GM12878 (cell line): Measurements from ENCODE around the gene MEGF11. TPM values are rescaled to one million over a fixed set of nuclear protein-coding genes. Genes with fewer than 3 reads are reported as not detected.

Experiments
- ATAC-seq: fragments of 200-7000 bp; cut with Tn5 transposase; 3 replicates; pipeline ENCODE4 v1.9.1; 2020; ENCODE audit warnings: mild to moderate bottlenecking, moderate library complexity
- BruUV-seq: library from RNA; stranded (reverse); fragments of 400-500 nt; replicated peaks from 2 replicates; lab custom pipeline; 2021; lab: Mats Ljungman, UMichigan
- CTCF ChIA-PET: fragments of 300-600 bp; sonication (Branson Sonifier 250); formaldehyde crosslinking; extraction: SDS; loops from one replicate; lab custom pipeline; 2021; ENCODE audit warnings: inconsistent platforms; lab: Yijun Ruan, JAX
- POLR2A ChIA-PET: fragments of 350-600 bp; formaldehyde crosslinking; extraction: SDS; loops from one replicate; lab custom pipeline; 2021; ENCODE audit warnings: inconsistent platforms; lab: Charles Lee
- RAD21 ChIA-PET: fragments of 300-600 bp; sonication (Branson Sonifier 250); formaldehyde crosslinking; loops from one replicate; lab custom pipeline; 2023; ENCODE audit warnings: antibody characterized with exemption; ENCODE audit not compliant: unreplicated experiment; lab: Charles Lee
- SMC1A ChIA-PET: fragments of 300-600 bp; sonication (Branson Sonifier 250); formaldehyde crosslinking; loops from one replicate; lab custom pipeline; 2023; ENCODE audit not compliant: unreplicated experiment, uncharacterized antibody; lab: Charles Lee
- DNase-seq: peaks from one replicate; pipeline ENCODE4 v3.0.0-alpha.2; 2011; ENCODE audit warnings: low read depth, low spot score
- FAIRE-seq: peaks from 3 replicates; lab custom pipeline; 2011; peaks lifted over from hg19 to GRCh38; lab: Jason Lieb, UNC
- H2AFZ ChIP-seq: 2 replicates; pipeline ENCODE4 v1.6.0; 2011; ENCODE audit warnings: low read depth, low read length, control low read depth; ENCODE audit not compliant: control insufficient read depth
- H3K27ac ChIP-seq: 2 replicates; pipeline ENCODE4 v1.5.1; 2011; ENCODE audit warnings: control low read depth; ENCODE audit not compliant: control insufficient read depth, insufficient read depth
- H3K27me3 ChIP-seq, 2 experiments: replicated peaks in 1 of 2; 2 replicates each; pipeline versions ENCODE4 v1.6.0 to v1.6.1; 2011; ENCODE audit warnings: low read length in 1 of 2; ENCODE audit not compliant: control insufficient read depth in 2 of 2, insufficient read depth in 2 of 2
- H3K36me3 ChIP-seq, 2 experiments: 2 replicates each; pipeline ENCODE4 v1.5.1; 2011; ENCODE audit warnings: low read length in 1 of 2; ENCODE audit not compliant: control insufficient read depth in 2 of 2, insufficient read depth in 2 of 2
- H3K4me1 ChIP-seq: 2 replicates; pipeline ENCODE4 v1.6.1; 2011; ENCODE audit warnings: mild to moderate bottlenecking, low read length, moderate library complexity, mixed read lengths; ENCODE audit not compliant: control insufficient read depth, insufficient read depth
- H3K4me2 ChIP-seq: 2 replicates; pipeline ENCODE4 v1.6.0; 2011; ENCODE audit warnings: control low read depth; ENCODE audit not compliant: control insufficient read depth, insufficient read depth
- H3K4me3 ChIP-seq: fragments of 200-600 bp; sonication (generic); 2 replicates; pipeline ENCODE4 v1.5.1; 2016
- H3K79me2 ChIP-seq: 2 replicates; pipeline ENCODE4 v1.6.0; 2011; ENCODE audit warnings: low read length; ENCODE audit not compliant: control insufficient read depth, insufficient read depth
- H3K9ac ChIP-seq: 2 replicates; pipeline ENCODE4 v1.8.0; 2011; ENCODE audit warnings: low read length, control low read depth, mixed read lengths; ENCODE audit not compliant: control insufficient read depth, insufficient read depth
- H3K9me3 ChIP-seq: replicated peaks from 3 replicates; pipeline ENCODE4 v1.5.1; 2011; ENCODE audit warnings: mild to moderate bottlenecking, low read length; ENCODE audit not compliant: control insufficient read depth, insufficient read depth
- H4K20me1 ChIP-seq: 2 replicates; pipeline ENCODE4 v1.6.0; 2011; ENCODE audit not compliant: control insufficient read depth, insufficient read depth
- BCLAF1 ChIP-seq: fragments of 450-650 bp; IDR thresholded peaks from 2 replicates; pipeline ENCODE4 v1.6.1; 2017; ENCODE audit warnings: antibody characterized with exemption, mild to moderate bottlenecking, moderate library complexity
- CEBPB ChIP-seq, 2 experiments: fragments of 150-350 bp in 1 of 2; IDR thresholded peaks; 2 replicates each; pipeline ENCODE4 v1.6.1; 2012 to 2014; ENCODE audit warnings: low read depth in 2 of 2, low read length in 2 of 2, borderline replicate concordance in 1 of 2, inconsistent platforms in 1 of 2
- GATAD2B ChIP-seq: fragments of 450-650 bp; conservative IDR thresholded peaks from 2 replicates; pipeline ENCODE4 v1.6.1; 2017; ENCODE audit warnings: low read depth, mild to moderate bottlenecking, moderate library complexity
- HDGF ChIP-seq: fragments of 450-650 bp; IDR thresholded peaks from 2 replicates; pipeline ENCODE4 v1.6.1; 2016; ENCODE audit warnings: antibody characterized with exemption
- NFXL1 ChIP-seq: fragments of 450-650 bp; IDR thresholded peaks from 2 replicates; pipeline ENCODE4 v1.6.1; 2017; ENCODE audit warnings: antibody characterized with exemption, mild to moderate bottlenecking, borderline replicate concordance
- NR2C1 ChIP-seq: fragments of 450-650 bp; IDR thresholded peaks from 2 replicates; pipeline ENCODE4 v1.6.1; 2017; ENCODE audit warnings: antibody characterized with exemption, mild to moderate bottlenecking, moderate library complexity
- RAD51 ChIP-seq: fragments of 450-650 bp; IDR thresholded peaks from 2 replicates; pipeline ENCODE4 v1.6.1; 2016; ENCODE audit warnings: moderate library complexity, mild to moderate bottlenecking, inconsistent platforms
- RELA ChIP-seq: fragments of 450-650 bp; IDR thresholded peaks from 2 replicates; pipeline ENCODE4 v1.8.0; 2014; ENCODE audit warnings: borderline replicate concordance; ENCODE audit not compliant: partially characterized antibody
- ZBTB33 ChIP-seq: fragments of 450-650 bp; IDR thresholded peaks from 2 replicates; pipeline ENCODE4 v1.6.1; 2017; ENCODE audit warnings: mild to moderate bottlenecking
- ZNF24 ChIP-seq: fragments of 450-650 bp; IDR thresholded peaks from 2 replicates; pipeline ENCODE4 v1.6.1; 2017; ENCODE audit warnings: antibody characterized with exemption, mild to moderate bottlenecking
- WGBS: methylation state at CpG from one replicate; pipeline ENCODE4 v1.1.6; 2016; ENCODE audit warnings: low lambda C conversion rate; ENCODE audit not compliant: insufficient replicate concordance, insufficient coverage; ENCODE audit errors: missing lambda C conversion rate; 5-methylcytosine and 5-hydroxymethylcytosine counted together
- in situ Hi-C: fragments of 300-500 bp; cut with MboI; formaldehyde crosslinking; loops from 9 replicates; pipeline ENCODE4 v1.14.3; 2018; ENCODE audit warnings: mixed read lengths
- intact Hi-C: fragments of 100-400 bp; cut with micrococcal nuclease; formaldehyde crosslinking; loops from one replicate; pipeline ENCODE4 v1.14.2; 2022; ENCODE audit not compliant: unreplicated experiment
- polyA plus RNA-seq, 11 experiments: library from polyadenylated mRNA; depleted of rRNA in 4 of 11; unstranded in 6 of 11; stranded (reverse) in 5 of 11; fragments of >200 nt; fragmentation: Nextera tagmentation in 4 of 11; fragmentation: Illumina TruSeq in 1 of 11; extraction: Ambion mirVana in 4 of 11; extraction: Trizol in 1 of 11; gene quantifications; 1 replicate in 1 of 11; 2 replicates in 10 of 11; pipeline versions ENCODE4 v1.2.1 to v1.2.3, GENCODE V29; 2011 to 2016; ENCODE audit warnings: inconsistent platforms in 2 of 11, missing spikeins in 2 of 11, low read depth in 1 of 11
- total RNA-seq, 4 experiments: library from RNA; depleted of rRNA in 3 of 4; stranded (reverse); fragments of >200 nt in 3 of 4; fragmentation: Illumina TruSeq in 1 of 4; extraction: Trizol in 1 of 4; gene quantifications; 2 replicates each; pipeline versions ENCODE4 v1.2.1 to v1.2.3, GENCODE V29; 2013 to 2021
- TF ChIP-seq, protein P1 (sequence below): IDR thresholded peaks from 2 replicates; pipeline ENCODE4 v1.6.1; 2011; ENCODE audit warnings: low read depth, low read length, improper control_type of control experiment, borderline replicate concordance
- TF ChIP-seq, protein P2 (sequence below): fragments of 450-650 bp; formaldehyde crosslinking; IDR thresholded peaks from 2 replicates; pipeline ENCODE4 v1.5.0; 2022; ENCODE audit warnings: mild to moderate bottlenecking, missing genetic modification characterization
- TF ChIP-seq, protein P3 (sequence below): IDR thresholded peaks from 2 replicates; pipeline ENCODE4 v1.6.1; 2012; ENCODE audit warnings: low read depth, low read length, improper control_type of control experiment

Gene MEGF11
- total and polyA plus RNA-seq, 10 of the 15 experiments (the other 5 are each of a cell fraction or from before 2014, with no cell fraction given), result 0.03 to 1.7 (median 0.49) TPM

DNA sequence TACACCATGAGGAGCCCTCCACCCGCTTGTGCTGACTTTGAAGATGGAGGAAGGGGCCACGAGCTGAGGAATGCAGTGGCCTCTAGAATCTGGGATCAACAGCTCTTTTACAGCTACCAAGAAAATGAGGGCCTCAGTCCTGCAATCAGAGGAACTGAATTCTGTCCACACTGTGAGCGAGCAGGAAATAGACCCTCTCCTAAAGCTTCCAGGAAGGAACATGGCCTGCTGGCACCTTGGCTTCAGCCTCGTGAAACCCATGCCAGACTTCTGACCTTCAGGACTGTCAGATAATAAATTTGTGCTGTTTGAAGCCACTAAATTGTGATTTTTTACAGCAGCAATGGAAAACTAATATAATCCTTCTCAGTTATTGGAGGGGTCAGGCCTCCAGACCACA is 322.3 kb downstream of the MEGF11 start:
- Histone ChIP-seq H4K20me1 (no peaks in the 10 kb centered on the region), H3K36me3 (no peaks in the 10 kb centered on the region), H3K4me3 (no peak overlapping the region), H3K9me3 (no peaks in the 10 kb centered on the region), H3K9ac (no peak overlapping the region), H3K27me3 (no peaks in the 10 kb centered on the region), H3K4me1 (no peaks in the 10 kb centered on the region), H2AFZ (no peak overlapping the region), H3K4me2 (no peak overlapping the region), H3K27ac (no peak overlapping the region), H3K79me2 (no peaks in the 10 kb centered on the region)
- intact Hi-C loops (no loop called here), in situ Hi-C loops (no loop called here)
- no peak for ATAC-seq
- FAIRE-seq, result no peak
- WGBS, result 68% methylated on average over 4 of the region's 4 CpGs
- no TSS peak for BruUV-seq
- no peak for DNase-seq
- ChIA-PET CTCF (interaction anchor here (2.1 kb wide), 1 partner anchor 15 kb away, joined by 8 read pairs; no protein-coding TSS in a partner anchor), RAD21 (interaction anchor here (3.7 to 7.5 kb wide), 2 partner anchors 10 to 15 kb away, joined by 12 to 61 read pairs; no protein-coding TSS in a partner anchor), POLR2A (interaction anchor here (1.0 to 4.6 kb wide), 2 partner anchors 10 to 14 kb away, joined by 3 to 20 read pairs; no protein-coding TSS in a partner anchor), SMC1A (interaction anchor here (2.2 to 8.0 kb wide), 2 partner anchors 10 to 15 kb away, joined by 7 to 65 read pairs; no protein-coding TSS in a partner anchor)
- TF ChIP-seq NR2C1 (no peak), NFXL1 (no peak), HDGF (no peak), CEBPB (IDR thresholded peaks at IDR 0.05; ENCODE audit: borderline replicate concordance in 1 of 2, low read depth in 2 of 2, low read length in 2 of 2) (no peak), BCLAF1 (no peak), ZNF24 (no peak), RELA (no peak), RAD51 (no peak), GATAD2B (no peak), ZBTB33 (no peak)
- TF ChIP-seq, protein P1, sequence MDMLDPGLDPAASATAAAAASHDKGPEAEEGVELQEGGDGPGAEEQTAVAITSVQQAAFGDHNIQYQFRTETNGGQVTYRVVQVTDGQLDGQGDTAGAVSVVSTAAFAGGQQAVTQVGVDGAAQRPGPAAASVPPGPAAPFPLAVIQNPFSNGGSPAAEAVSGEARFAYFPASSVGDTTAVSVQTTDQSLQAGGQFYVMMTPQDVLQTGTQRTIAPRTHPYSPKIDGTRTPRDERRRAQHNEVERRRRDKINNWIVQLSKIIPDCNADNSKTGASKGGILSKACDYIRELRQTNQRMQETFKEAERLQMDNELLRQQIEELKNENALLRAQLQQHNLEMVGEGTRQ, result no peak
- TF ChIP-seq, protein P2, sequence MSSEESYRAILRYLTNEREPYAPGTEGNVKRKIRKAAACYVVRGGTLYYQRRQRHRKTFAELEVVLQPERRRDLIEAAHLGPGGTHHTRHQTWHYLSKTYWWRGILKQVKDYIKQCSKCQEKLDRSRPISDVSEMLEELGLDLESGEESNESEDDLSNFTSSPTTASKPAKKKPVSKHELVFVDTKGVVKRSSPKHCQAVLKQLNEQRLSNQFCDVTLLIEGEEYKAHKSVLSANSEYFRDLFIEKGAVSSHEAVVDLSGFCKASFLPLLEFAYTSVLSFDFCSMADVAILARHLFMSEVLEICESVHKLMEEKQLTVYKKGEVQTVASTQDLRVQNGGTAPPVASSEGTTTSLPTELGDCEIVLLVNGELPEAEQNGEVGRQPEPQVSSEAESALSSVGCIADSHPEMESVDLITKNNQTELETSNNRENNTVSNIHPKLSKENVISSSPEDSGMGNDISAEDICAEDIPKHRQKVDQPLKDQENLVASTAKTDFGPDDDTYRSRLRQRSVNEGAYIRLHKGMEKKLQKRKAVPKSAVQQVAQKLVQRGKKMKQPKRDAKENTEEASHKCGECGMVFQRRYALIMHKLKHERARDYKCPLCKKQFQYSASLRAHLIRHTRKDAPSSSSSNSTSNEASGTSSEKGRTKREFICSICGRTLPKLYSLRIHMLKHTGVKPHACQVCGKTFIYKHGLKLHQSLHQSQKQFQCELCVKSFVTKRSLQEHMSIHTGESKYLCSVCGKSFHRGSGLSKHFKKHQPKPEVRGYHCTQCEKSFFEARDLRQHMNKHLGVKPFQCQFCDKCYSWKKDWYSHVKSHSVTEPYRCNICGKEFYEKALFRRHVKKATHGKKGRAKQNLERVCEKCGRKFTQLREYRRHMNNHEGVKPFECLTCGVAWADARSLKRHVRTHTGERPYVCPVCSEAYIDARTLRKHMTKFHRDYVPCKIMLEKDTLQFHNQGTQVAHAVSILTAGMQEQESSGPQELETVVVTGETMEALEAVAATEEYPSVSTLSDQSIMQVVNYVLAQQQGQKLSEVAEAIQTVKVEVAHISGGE (CRISPR knock-in tag), result no peak
- TF ChIP-seq, protein P3, sequence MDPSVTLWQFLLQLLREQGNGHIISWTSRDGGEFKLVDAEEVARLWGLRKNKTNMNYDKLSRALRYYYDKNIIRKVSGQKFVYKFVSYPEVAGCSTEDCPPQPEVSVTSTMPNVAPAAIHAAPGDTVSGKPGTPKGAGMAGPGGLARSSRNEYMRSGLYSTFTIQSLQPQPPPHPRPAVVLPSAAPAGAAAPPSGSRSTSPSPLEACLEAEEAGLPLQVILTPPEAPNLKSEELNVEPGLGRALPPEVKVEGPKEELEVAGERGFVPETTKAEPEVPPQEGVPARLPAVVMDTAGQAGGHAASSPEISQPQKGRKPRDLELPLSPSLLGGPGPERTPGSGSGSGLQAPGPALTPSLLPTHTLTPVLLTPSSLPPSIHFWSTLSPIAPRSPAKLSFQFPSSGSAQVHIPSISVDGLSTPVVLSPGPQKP, result no peak
